Adrenal gland (tissue), 12 donors: ENCODE results near the gene MST1R. TPM values are rescaled to one million over a fixed set of nuclear protein-coding genes. Genes with fewer than 3 reads are reported as not detected.

Experiments used
- DNase-seq, 7 donors: peaks; one replicate each; pipeline ENCODE4 v3.0.0-alpha.2; 2019 to 2020
- H3K27ac ChIP-seq, 5 donors: fragments of 200-600 bp; sonication (generic) in 4 of 5; 1 replicate in 3 of 5; 2 replicates in 2 of 5; pipeline versions ENCODE4 v1.5.1 to v1.8.0; 2016 to 2020; ENCODE audit warnings: mild to moderate bottlenecking in 1 of 5
- H3K27me3 ChIP-seq: fragments of 200-600 bp; 2 replicates; pipeline ENCODE4 v1.8.0; 2021
- H3K36me3 ChIP-seq, 2 donors: fragments of 200-600 bp; replicated peaks in 1 of 2; 1 replicate in 1 of 2; 2 replicates in 1 of 2; pipeline versions ENCODE4 v1.5.1 to v1.8.0; 2018 to 2022
- H3K4me1 ChIP-seq, 2 donors: fragments of 200-600 bp; replicated peaks in 1 of 2; 1 replicate in 1 of 2; 2 replicates in 1 of 2; pipeline versions ENCODE4 v1.5.1 to v1.8.0; 2018 to 2021
- H3K4me3 ChIP-seq, 4 donors: fragments of 200-600 bp; sonication (generic) in 3 of 4; one replicate each; pipeline ENCODE4 v1.5.1; 2016 to 2018
- H3K9me3 ChIP-seq, 3 donors: fragments of 200-600 bp; sonication (generic) in 1 of 3; replicated peaks in 1 of 3; 1 replicate in 2 of 3; 2 replicates in 1 of 3; pipeline versions ENCODE4 v1.5.1 to v1.8.0; 2016 to 2021
- POLR2A ChIP-seq, 2 donors: fragments of 450-650 bp; IDR thresholded peaks; one replicate each; pipeline ENCODE4 v1.6.1; 2017; ENCODE audit warnings: antibody characterized with exemption in 2 of 2, mild to moderate bottlenecking in 2 of 2, moderate library complexity in 1 of 2
- WGBS, 4 donors: extraction: QIAGEN DNeasy Blood & Tissue Kit in 2 of 4; methylation state at CpG; one replicate each; pipeline versions ENCODE4 v1.1.5 to v1.1.7; 2013 to 2017; 5-methylcytosine and 5-hydroxymethylcytosine counted together
- intact Hi-C, 2 donors: fragments of 100-400 bp; cut with DNase I; formaldehyde crosslinking; loops; one replicate each; pipeline versions ENCODE4 v1.14.1 to v1.15.0; 2022 to 2023
- polyA plus RNA-seq, 3 donors: library from polyadenylated mRNA; stranded (reverse); fragments of 200-250 nt in 2 of 3; fragments of 350-450 nt in 1 of 3; fragmentation: Illumina TruSeq in 1 of 3; extraction: RNeasy Lipid Tissue Mini Kit (QIAGEN cat#74804) in 1 of 3; gene quantifications; one replicate each; pipeline ENCODE4 v1.2.3, GENCODE V29; 2013 to 2014
- total RNA-seq, 9 donors: library from RNA; depleted of rRNA in 4 of 9; stranded (reverse); fragments of >200 nt in 4 of 9; fragments of 120-200 nt in 1 of 9; fragmentation: NEBNext Ultra II Directional in 1 of 9; extraction: Animal tissue kit (Norgen Biotek cat#: 25700) in 1 of 9; gene quantifications; one replicate each; pipeline versions ENCODE4 v1.1.0 to v1.2.4, GENCODE V29; 2013 to 2023
- TF ChIP-seq, protein P1 (sequence below), 6 experiments: fragments of 450-650 bp in 4 of 6; fragments of 200-600 bp in 2 of 6; sonication (generic) in 1 of 6; IDR thresholded peaks; 1 replicate in 5 of 6; 2 replicates in 1 of 6; pipeline versions ENCODE4 v1.5.1 to v1.8.0; 2016 to 2021; ENCODE audit warnings: antibody characterized with exemption in 6 of 6, mild to moderate bottlenecking in 2 of 6, moderate library complexity in 1 of 6
- donor health status: healthy with polysubstance abuse.
- donor health status: Bipolar disorder and iron deficiency.
- donor health status: DM: yes; HTN: yes; CAD: no.
- donor health status: DM: no; HTN: no; CAD: no.
- donor health status: DM: no; HTN: no; CAD: no.
- donor health status: DM: yes; HTN: yes; CAD: no.

Gene MST1R
- total and polyA plus RNA-seq, 12 donors: 0.18 to 2.5 (median 0.65) TPM; not detected in 1

DNA sequence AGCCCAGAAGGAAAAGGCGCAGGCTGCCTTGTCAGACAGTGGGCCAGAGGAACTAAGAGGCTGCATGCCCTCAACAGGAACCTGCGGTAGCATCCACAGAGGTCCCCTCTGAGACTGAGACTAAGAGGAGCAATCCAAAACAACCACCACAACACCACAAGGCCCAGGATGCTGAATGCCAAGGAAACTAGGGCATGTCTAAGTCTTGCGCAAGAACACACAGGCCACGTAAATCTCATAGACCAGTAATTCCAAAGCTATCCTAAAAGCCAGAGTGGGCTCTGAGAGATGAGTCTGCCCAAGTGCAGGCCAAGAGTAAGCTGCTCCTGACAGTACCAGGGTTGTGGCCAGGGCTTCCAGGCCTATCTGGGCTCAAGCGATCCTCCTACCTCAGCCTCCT lies 13.0 kb upstream of the MST1R start:
- no peaks in the 10 kb centered on the region for H3K27me3 ChIP-seq
- H3K9me3 ChIP-seq: no peaks in the 10 kb centered on the region
- no peak overlapping the region for H3K27ac ChIP-seq
- peak in 2 of 7 donors; percentile 42 to 55 for DNase-seq
- TF ChIP-seq, protein P1, sequence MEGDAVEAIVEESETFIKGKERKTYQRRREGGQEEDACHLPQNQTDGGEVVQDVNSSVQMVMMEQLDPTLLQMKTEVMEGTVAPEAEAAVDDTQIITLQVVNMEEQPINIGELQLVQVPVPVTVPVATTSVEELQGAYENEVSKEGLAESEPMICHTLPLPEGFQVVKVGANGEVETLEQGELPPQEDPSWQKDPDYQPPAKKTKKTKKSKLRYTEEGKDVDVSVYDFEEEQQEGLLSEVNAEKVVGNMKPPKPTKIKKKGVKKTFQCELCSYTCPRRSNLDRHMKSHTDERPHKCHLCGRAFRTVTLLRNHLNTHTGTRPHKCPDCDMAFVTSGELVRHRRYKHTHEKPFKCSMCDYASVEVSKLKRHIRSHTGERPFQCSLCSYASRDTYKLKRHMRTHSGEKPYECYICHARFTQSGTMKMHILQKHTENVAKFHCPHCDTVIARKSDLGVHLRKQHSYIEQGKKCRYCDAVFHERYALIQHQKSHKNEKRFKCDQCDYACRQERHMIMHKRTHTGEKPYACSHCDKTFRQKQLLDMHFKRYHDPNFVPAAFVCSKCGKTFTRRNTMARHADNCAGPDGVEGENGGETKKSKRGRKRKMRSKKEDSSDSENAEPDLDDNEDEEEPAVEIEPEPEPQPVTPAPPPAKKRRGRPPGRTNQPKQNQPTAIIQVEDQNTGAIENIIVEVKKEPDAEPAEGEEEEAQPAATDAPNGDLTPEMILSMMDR (IDR thresholded peaks at IDR 0.05): no peak
- TF ChIP-seq POLR2A (IDR thresholded peaks at IDR 0.05): no peak
- no peaks in the 10 kb centered on the region for H3K4me1 ChIP-seq
- H3K4me3 ChIP-seq: no peak overlapping the region
- WGBS, 4 donors: 84 to 100% (median 86%) methylated on average over 4 to 5 of the region's 5 CpGs
- intact Hi-C loops: no loop called here
- peaks cover 0 to 11% of the 10 kb centered on the region in 2 donors for H3K36me3 ChIP-seq

DNA sequence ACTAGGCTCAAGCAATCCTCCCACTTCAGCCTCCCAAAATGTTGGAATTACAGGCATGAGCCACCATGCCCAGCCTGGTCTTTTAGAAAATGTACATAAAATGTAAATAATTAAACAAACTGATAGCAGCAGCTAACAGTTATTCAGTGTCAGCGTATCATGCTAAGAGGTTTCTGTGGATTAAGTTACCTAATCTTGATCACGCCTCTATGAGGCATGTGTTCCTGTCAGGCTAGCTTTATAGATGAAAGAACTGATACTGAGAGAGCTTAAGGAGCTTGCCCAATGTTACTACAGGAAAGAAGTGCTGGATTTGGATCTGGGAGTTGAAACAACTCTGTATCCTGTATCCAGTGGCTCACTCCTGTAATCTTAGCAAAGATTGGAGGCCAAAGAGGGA lies 11.2 kb upstream of the MST1R start:
- no peak for DNase-seq
- intact Hi-C loops: no loop called here
- no peaks in the 10 kb centered on the region for H3K9me3 ChIP-seq
- no peaks in the 10 kb centered on the region for H3K4me1 ChIP-seq
- no peak overlapping the region for H3K27ac ChIP-seq
- H3K4me3 ChIP-seq: no peak overlapping the region
- WGBS, 4 donors: 82 to 95% (median 84%) methylated on average over 2 of the region's 2 CpGs
- peaks cover 0 to 21% of the 10 kb centered on the region in 2 donors for H3K36me3 ChIP-seq
- TF ChIP-seq, protein P1 (IDR thresholded peaks at IDR 0.05): no peak
- no peak for TF ChIP-seq POLR2A (IDR thresholded peaks at IDR 0.05)
- H3K27me3 ChIP-seq: no peaks in the 10 kb centered on the region

DNA sequence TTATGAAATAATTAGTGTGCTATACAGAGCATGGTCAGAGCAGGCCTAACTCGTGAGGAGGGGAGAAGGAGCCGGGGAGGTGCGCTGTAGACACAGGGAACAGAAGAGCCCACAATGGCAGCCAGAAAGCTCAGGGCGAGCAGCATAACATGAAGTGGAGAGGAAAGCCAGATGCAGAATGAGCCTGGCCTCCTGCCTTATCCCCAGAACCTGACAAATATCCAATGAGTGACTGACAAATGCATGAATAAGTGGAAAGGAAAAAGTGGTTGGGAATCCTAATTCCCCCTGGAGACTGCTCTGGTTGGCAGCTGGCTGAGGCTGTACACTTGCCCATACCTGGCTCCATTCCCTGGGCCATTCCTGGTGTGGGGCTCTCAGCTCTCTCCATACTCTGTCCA lies 9.2 kb upstream of the MST1R start:
- WGBS, 4 donors: 91 to 95% (median 91%) methylated on average over 4 of the region's 4 CpGs
- TF ChIP-seq, protein P1 (IDR thresholded peaks at IDR 0.05): no peak
- TF ChIP-seq POLR2A (IDR thresholded peaks at IDR 0.05): no peak
- Histone ChIP-seq H3K36me3 (peaks cover 0 to 21% of the 10 kb centered on the region in 2 donors), H3K9me3 (no peaks in the 10 kb centered on the region), H3K4me3 (no peak overlapping the region), H3K27ac (no peak overlapping the region), H3K4me1 (no peaks in the 10 kb centered on the region), H3K27me3 (no peaks in the 10 kb centered on the region)
- intact Hi-C loops: no loop called here
- DNase-seq: no peak

DNA sequence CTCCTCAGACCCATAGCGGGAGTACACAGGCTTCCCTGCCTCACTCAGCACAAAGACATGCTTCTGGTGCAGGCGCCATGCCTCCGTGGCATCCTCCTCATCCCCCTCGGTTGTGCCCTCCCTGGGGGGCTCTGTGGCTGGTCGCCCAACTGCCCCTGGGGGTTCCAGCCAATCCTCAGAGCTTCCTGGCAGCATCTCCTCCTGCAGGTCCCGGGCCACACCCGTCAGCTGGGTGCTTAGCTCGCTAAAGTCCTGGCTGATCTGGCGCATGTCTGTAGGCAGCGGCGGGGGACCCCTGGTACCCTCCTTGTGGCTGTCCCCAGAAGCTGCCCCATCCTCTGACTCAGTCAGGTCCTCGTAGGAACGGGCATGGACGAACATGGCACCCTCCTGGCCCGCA lies 7.9 kb upstream of the MST1R start:
- Histone ChIP-seq H3K9me3 (no peaks in the 10 kb centered on the region), H3K27me3 (no peaks in the 10 kb centered on the region), H3K4me3 (no peak overlapping the region), H3K4me1 (no peaks in the 10 kb centered on the region), H3K27ac (no peak overlapping the region), H3K36me3 (peaks cover 0 to 21% of the 10 kb centered on the region in 2 donors)
- intact Hi-C loops: no loop called here
- WGBS, 4 donors: 80 to 97% (median 94%) methylated on average over 1 to 15 of the region's 15 CpGs
- no peak for DNase-seq
- TF ChIP-seq POLR2A (IDR thresholded peaks at IDR 0.05): no peak
- TF ChIP-seq, protein P1 (IDR thresholded peaks at IDR 0.05): no peak
